Mesodermal cell (in vitro differentiated cells): ENCODE measurements around the gene ADTRP.
"Not testable (repeated sequence)": the region's sequence is repeated elsewhere in the genome, so short reads cannot be mapped to it uniquely, and the experiment has no call there.

Source experiments
- H3K27ac ChIP-seq: 2 replicates; pipeline ENCODE4 v1.7.0; 2013; ENCODE audit warnings: mild to moderate bottlenecking, low read depth, low read length, moderate library complexity; ENCODE audit not compliant: severe bottlenecking
- H3K36me3 ChIP-seq: 2 replicates; pipeline ENCODE4 v1.7.1; 2013; ENCODE audit warnings: mild to moderate bottlenecking, low read length, moderate library complexity; ENCODE audit not compliant: control insufficient read depth, insufficient read depth
- H3K4me1 ChIP-seq: one replicate; pipeline ENCODE4 v1.7.1; 2013; ENCODE audit warnings: mild to moderate bottlenecking, low read length; ENCODE audit not compliant: insufficient read depth, control insufficient read depth, poor library complexity, severe bottlenecking
- H3K4me3 ChIP-seq: 2 replicates; pipeline ENCODE4 v1.7.0; 2013; ENCODE audit warnings: low read length, control low read depth, mild to moderate bottlenecking; ENCODE audit not compliant: insufficient read depth, poor library complexity, severe bottlenecking; ENCODE audit errors: extremely low read depth
- H3K9me3 ChIP-seq: 2 replicates; pipeline ENCODE4 v1.7.1; 2013; ENCODE audit warnings: mild to moderate bottlenecking, low read length, moderate library complexity; ENCODE audit not compliant: control insufficient read depth
- WGBS, 2 experiments: methylation state at CpG; one replicate each; pipeline ENCODE4 v1.1.5; 2013; ENCODE audit warnings: missing lambda C conversion rate in 2 of 2; ENCODE audit not compliant: insufficient coverage in 2 of 2; 5-methylcytosine and 5-hydroxymethylcytosine counted together

Gene ADTRP

GRCh38 chr6:11803591-11803971 lies 25.0 kb upstream of the ADTRP start:
- WGBS, 2 experiments, result 100% methylated on average over 1 of the region's 2 CpGs; no CpG with 5 or more reads in 1 of the 2 experiments
- Histone ChIP-seq H3K27ac (no peak overlapping the region), H3K4me3 (no peak overlapping the region), H3K4me1 (peaks cover 5% of the 10 kb centered on the region), H3K36me3 (no peaks in the 10 kb centered on the region), H3K9me3 (no peaks in the 10 kb centered on the region)

- Histone ChIP-seq H3K27ac (no peak overlapping the region), H3K4me1 (peaks cover 5% of the 10 kb centered on the region), H3K36me3 (no peaks in the 10 kb centered on the region), H3K4me3 (no peak overlapping the region), H3K9me3 (no peaks in the 10 kb centered on the region)
- 93% methylated on average over 2 to 3 of the region's 6 CpGs for WGBS, 2 experiments
These were observed 24.4 kb upstream of the ADTRP start for GRCh38 chr6:11802886-11803590.

- H3K4me1 ChIP-seq, H3K36me3 ChIP-seq, H3K9me3 ChIP-seq, H3K4me3 ChIP-seq, H3K27ac ChIP-seq: not testable (repeated sequence)
- no CpG with 5 or more reads among the region's 1 CpG for WGBS, 2 experiments
These were observed 21.9 kb upstream of the ADTRP start for GRCh38 chr6:11800531-11800930.

- no peak overlapping the region for H3K4me3 ChIP-seq
- H3K36me3 ChIP-seq, result no peaks in the 10 kb centered on the region
- no peaks in the 10 kb centered on the region for H3K4me1 ChIP-seq
- no peak overlapping the region for H3K27ac ChIP-seq
- WGBS, 2 experiments, result 85 to 88% methylated on average over 2 to 6 of the region's 7 CpGs
- H3K9me3 ChIP-seq, result no peaks in the 10 kb centered on the region
These were observed 19.9 kb upstream of the ADTRP start for GRCh38 chr6:11798538-11798937.

GRCh38 chr6:11798096-11798495 lies 19.5 kb upstream of the ADTRP start:
- Histone ChIP-seq H3K4me1 (no peaks in the 10 kb centered on the region), H3K9me3 (no peaks in the 10 kb centered on the region), H3K36me3 (no peaks in the 10 kb centered on the region), H3K4me3 (no peak overlapping the region), H3K27ac (no peak overlapping the region)
- WGBS, 2 experiments, result no CpG with 5 or more reads among the region's 1 CpG

GRCh38 chr6:11796829-11797228 lies 18.2 kb upstream of the ADTRP start:
- Histone ChIP-seq H3K4me1 (no peaks in the 10 kb centered on the region), H3K9me3 (no peaks in the 10 kb centered on the region), H3K36me3 (no peaks in the 10 kb centered on the region), H3K27ac (no peak overlapping the region), H3K4me3 (no peak overlapping the region)
- 89 to 95% methylated on average over 5 of the region's 5 CpGs for WGBS, 2 experiments

GRCh38 chr6:11795403-11795802 lies 16.8 kb upstream of the ADTRP start:
- no peaks in the 10 kb centered on the region for H3K36me3 ChIP-seq
- WGBS, 2 experiments, result 67% methylated on average over 1 of the region's 4 CpGs; no CpG with 5 or more reads in 1 of the 2 experiments
- H3K4me3 ChIP-seq, result no peak overlapping the region
- H3K4me1 ChIP-seq, result peaks cover 5% of the 10 kb centered on the region
- no peaks in the 10 kb centered on the region for H3K9me3 ChIP-seq
- no peak overlapping the region for H3K27ac ChIP-seq

- Histone ChIP-seq H3K27ac (no peak overlapping the region), H3K36me3 (no peaks in the 10 kb centered on the region), H3K9me3 (no peaks in the 10 kb centered on the region), H3K4me3 (no peak overlapping the region), H3K4me1 (peaks cover 5% of the 10 kb centered on the region)
- 100% methylated on average over 1 of the region's 1 CpG; no CpG with 5 or more reads in 1 of the 2 experiments for WGBS, 2 experiments
These were observed 14.7 kb upstream of the ADTRP start for GRCh38 chr6:11793277-11793676.

- Histone ChIP-seq H3K36me3 (no peaks in the 10 kb centered on the region), H3K4me1 (peaks cover 5% of the 10 kb centered on the region), H3K4me3 (no peak overlapping the region), H3K27ac (no peak overlapping the region), H3K9me3 (no peaks in the 10 kb centered on the region)
- 92 to 100% methylated on average over 2 to 7 of the region's 8 CpGs for WGBS, 2 experiments
These were observed 12.9 kb upstream of the ADTRP start for GRCh38 chr6:11791354-11792107.

GRCh38 chr6:11789744-11790143 lies 11.1 kb upstream of the ADTRP start:
- Histone ChIP-seq H3K36me3 (no peaks in the 10 kb centered on the region), H3K4me1 (peaks cover 5% of the 10 kb centered on the region), H3K4me3 (no peak overlapping the region), H3K9me3 (no peaks in the 10 kb centered on the region), H3K27ac (no peak overlapping the region)
- WGBS, 2 experiments, result 89% methylated on average over 5 of the region's 5 CpGs

GRCh38 chr6:11788043-11788442 lies 9.4 kb upstream of the ADTRP start:
- Histone ChIP-seq H3K4me1 (peaks cover 5% of the 10 kb centered on the region), H3K27ac (no peak overlapping the region), H3K4me3 (no peak overlapping the region), H3K36me3 (no peaks in the 10 kb centered on the region), H3K9me3 (no peaks in the 10 kb centered on the region)
- WGBS, 2 experiments, result 89 to 97% methylated on average over 4 of the region's 4 CpGs
